T-helper 1 cell (primary cell): ENCODE results near the gene NOL9.

Experiments used
- DNase-seq, 5 donors: peaks; one replicate each; pipeline ENCODE4 v3.0.0-alpha.2; 2012 to 2020

NOL9 gene

DNA sequence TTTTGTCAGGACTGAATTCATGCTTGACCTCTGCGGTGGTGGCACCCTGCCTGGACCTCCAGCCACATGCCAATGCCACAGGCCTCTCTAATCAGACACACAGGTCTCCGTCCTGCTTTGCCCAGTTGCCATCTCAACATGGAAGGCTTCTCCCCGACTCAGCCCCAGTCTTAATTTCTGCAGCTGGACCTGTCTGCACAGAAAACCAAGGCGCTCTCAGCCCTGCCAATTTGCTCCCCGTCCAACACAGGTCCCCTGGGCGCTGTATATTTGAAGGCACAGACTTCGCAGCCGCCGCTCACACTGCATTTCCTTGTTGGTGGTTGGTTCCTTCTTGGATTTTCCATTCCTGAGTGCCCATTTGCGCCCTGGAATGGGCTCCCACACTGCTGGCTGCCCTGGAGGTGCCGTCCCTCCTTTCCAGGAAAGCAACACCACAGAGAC, 34.8 kb downstream of the NOL9 start:
- no peak for DNase-seq

- no peak for DNase-seq
These were observed 36.9 kb downstream of the NOL9 start for GRCh38 chr1:6517435-6517851.

- DNase-seq = no peak
These were observed 38.5 kb downstream of the NOL9 start for GRCh38 chr1:6515771-6516170.

DNA sequence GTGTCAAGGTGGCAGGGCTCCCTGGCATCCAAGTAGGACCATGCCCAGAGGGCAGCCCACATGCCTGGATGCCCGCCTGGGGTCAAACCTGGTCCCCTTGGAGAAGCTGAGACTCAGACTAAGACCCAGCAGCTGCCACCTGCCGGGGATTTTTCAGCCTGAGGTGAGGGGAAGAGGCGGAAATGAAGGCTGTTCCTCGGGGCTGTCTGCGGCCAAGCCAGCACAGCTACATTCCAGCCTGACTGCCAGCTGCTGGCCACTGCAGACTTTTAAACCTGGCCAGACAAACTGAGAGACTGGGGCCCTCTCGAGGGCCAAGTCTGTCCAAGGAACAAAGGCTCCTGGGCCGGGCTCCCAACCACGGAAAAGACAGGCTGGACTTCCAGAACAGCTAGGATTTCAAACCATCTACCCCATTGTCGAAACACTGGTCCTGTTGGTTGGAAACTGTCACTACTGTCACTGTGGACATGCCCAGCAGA, 41.0 kb downstream of the NOL9 start:
- DNase-seq = no peak

DNA sequence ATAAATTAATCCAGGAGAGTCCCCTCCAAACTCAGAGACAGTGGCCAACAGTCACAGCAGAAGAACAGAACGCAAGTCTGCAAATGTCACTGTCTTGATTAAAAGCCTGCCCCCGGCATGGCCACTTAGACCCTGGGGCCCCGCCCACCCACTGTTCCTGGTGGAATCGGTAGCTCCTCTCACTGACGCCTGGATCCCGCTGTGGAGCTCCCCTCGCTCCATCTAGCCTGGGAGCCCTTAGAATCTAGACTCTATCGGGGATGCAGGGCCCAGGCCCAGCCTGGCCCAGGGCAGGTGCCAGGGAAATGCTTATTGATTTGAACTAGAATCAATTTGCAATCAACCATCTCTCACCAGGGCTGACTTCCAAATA, 41.4 kb downstream of the NOL9 start:
- DNase-seq = no peak

DNA sequence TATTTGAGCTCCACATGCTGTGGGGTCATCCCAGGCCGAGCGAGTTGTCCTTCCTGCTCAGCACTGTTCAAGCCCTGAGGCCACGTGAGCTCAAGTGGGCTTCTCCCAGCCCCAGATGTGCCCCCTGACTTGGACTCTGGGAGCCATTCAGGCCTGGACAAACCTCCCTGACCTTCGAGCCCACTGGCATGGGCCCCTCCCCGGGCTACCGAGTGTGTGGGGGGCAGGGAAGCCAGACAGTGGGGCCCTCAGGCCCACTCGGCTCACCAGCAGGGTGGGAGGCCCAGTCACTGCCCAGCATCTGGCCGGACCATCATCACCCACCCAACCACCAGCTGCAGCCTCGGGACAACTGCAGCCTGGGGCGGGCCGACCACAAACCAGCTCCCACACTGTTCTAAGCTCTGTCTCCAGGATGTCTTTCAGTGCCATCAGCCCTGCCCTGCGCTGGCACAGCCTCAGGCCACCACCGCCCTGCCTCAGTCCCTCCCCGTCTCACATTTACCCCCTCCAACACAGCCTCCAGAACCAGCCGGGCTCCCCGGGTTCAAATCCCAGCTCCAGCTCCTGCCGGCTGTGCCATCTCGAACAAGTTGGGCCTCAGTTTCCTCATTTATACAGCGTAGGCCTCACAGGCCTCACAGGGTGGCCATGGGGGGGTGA, 41.9 kb downstream of the NOL9 start:
- DNase-seq = no peak

GRCh38 chr1:6511561-6512244, 42.6 kb downstream of the NOL9 start:
- DNase-seq = no peak

- no peak for DNase-seq
These were observed 43.3 kb downstream of the NOL9 start for GRCh38 chr1:6511056-6511455.

GRCh38 chr1:6510493-6510892, 43.8 kb downstream of the NOL9 start:
- DNase-seq = no peak

- DNase-seq = no peak
These were observed 44.4 kb downstream of the NOL9 start for GRCh38 chr1:6509919-6510291.

DNA sequence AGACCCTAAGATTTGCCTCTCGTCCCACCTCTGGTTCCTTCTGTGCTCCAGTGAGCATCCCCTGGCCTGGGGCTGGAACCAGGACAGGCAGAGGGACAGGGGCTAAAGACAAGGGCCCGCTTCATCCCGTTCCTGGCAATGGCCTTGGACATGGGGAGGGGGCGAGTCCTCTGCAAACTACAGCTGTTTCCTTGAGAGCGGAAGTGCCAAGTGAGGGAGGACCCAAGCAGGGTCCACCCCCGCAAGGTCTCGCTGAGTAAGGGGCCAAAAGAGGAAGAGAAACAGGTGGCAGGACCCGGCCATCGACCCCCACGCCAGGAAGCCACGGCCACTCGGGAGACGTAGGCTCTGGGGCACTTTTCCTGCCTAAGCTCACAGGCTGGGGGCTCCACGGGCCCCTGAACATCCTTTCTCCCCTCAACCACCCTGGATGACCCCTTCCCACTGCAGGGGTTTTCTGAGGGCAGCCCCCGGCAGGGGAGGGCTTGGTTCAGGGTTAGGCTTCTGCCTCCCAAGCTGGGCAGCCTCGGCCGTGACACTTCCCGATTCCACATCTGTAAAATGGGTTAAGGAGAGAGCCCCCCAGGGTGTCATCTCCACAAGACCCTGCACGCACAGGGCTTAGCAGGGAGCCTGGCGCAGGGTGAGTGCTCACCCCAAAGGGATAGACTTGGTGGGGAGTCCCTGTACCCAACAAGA, 44.9 kb downstream of the NOL9 start:
- DNase-seq = no peak

- no peak for DNase-seq
These were observed 45.5 kb downstream of the NOL9 start for GRCh38 chr1:6508816-6509189.

GRCh38 chr1:6508154-6508815, 46.0 kb downstream of the NOL9 start:
- DNase-seq = no peak

DNA sequence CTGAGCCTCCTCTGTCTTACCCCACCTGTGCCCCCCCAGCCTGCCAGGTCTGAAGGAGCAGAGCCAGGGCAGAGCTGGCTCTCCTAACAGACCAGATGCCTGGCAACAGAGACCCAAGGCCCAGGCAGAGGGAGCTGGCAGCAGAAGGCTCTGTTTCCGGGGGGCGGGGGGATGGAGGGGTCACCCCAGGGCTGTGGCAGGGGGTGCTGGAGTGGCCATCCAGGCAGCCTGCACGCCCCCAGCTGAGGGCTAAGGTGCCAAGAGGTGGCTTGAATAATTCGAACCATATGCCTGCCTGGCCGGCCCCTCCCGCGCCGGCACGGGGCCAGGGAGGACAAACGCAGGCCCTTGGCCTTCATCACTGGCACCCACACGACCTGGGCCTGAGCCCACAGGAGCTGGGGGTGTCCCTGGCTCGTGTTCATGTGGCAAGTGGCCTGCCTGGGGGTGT, 46.8 kb downstream of the NOL9 start:
- no peak for DNase-seq

GRCh38 chr1:6507037-6507428, 47.3 kb downstream of the NOL9 start:
- no peak for DNase-seq

DNA sequence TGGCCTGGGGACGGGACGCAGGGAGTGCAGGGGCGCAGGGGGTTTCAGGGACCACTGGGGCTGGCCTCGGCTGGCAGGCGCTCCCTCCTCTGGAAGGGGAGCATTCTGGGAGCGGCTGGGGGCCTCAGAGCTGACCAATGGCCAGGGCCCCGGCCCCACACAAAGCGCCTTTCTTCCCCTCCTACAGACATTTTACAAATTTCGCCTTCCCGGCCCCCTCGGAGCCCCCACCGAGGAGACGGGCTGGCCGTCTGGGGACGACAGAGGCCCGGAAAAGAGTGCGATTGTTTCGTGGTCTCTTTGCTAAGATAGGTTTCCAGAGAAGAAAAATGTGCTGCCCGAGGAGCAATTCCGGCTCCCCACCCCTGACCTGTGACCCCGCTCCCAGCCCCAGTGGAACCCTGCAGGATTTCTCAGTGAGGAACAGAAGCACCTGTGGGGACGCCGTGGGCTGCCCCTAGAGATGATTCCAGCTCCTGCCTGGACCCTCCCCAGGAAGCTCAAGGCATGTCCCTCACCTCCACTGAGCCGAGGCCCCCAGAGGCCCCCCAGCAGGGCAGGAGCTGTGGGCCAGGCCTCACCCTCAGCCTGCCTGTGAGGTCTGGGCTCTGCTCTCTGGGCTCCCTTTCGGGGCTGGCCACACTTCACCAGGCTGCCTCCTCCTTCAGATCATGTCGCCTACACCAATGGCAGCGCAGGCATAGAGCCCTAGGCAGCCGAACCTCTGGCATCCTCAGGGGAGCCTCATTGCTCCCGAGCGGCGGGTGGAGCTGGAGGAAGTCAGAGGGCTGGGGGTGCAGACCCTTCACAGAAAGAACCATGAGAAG, 47.9 kb downstream of the NOL9 start:
- no peak for DNase-seq

GRCh38 chr1:6505367-6506209, 48.7 kb downstream of the NOL9 start:
- DNase-seq = no peak

DNA sequence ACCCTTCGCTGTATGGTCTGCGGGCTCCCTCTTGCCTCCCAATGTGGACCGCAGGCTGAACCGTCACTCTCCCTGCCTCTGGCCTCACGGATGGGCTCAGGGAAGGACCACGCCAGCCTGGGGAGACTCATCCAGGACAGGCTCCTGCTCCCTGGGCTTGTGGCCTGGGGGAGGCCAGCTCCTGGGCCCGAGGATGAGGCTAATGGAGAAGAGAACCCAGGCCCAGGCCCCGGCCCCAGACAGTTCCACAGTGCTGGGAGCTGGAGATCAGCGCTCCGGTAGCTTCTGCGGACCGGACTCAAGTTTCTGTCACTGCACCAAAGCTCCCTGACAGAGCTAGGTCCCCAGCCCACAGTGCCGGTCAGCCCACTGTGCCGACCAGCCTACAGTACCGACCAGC, 49.4 kb downstream of the NOL9 start:
- no peak for DNase-seq

DNA sequence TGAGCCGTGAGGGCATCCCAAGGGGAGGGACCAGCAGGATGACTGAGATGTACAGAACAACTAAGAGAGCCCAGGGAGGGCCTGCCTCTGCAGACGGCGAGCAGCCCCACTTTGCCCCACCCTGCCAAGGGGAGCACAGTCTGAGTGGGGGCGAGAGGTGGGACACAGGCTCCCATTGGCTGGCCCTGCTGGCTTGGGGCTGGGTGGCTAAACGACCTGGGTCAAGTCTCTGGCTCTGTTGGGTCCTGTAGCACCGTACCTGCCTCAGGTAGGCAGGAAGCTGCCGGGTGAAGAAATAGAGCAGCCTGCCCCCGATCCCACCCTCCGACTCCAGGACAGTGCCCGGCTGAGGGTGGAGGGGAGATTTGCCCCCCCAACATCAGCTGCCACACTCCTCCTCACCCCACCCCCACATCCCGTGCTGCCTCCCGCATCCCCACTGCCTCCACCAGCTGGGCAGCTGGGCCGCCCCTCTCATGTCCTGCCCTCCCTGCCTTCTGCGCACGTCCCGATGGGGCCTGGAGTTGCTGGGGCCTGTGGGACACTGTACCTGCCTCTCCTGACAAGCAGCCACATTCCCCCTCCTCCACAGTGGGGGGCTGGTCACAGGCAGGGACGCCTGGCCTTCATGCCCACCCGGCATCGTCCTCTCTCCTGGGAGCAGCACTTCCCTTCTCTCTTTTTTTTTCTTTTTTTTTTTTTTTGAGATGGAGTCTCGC, 50.3 kb downstream of the NOL9 start:
- no peak for DNase-seq

DNA sequence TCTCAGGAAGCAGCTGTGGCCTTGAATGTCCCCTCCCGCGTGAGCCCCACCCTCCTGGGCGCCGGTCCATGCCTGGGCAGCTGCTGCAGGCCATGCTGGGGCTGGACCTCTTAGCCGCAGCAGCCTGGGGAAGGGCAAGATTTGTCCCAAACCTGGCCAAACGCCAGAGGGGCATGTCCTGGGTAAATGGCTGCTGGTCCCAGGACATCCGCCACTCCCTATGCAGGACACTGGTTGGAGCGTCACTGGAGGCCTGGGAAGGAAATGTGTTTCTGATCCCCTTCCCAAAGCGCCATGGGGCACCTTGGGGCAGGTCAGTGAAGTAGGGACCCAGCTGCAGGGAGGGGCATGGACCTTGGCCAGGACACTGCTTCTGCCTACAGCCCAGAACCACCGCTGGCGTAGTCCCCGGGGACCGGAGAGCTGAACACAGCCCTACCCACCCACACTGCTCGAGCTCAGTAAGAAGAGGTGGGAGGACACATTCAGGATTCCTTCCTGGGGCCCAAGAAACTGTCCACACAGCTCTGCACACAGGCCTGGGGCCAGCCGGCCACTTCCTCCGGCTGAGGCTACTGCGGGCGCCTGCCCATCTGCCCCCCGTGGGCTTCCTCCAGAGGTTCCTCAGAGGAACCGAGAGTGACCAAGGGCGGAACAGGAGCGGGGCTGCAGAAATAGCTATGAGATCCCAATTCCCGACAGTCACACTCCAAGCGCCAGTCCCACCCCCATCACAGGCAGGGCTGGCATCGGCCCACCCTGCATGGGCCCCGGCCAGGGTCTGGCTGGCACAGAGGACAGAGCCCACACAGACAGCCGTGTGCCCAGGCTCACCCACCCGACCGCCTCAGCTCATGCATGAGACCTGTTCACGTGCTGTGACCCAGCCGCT, 52.1 kb downstream of the NOL9 start:
- no peak for DNase-seq
